GM21723 (cell line): ENCODE data around the gene MYO18B.

ENCODE experiments used
- ATAC-seq: cut with Tn5 transposase; IDR thresholded peaks from one replicate; pipeline ENCODE4 v1.9.1; 2021; ENCODE audit warnings: mild to moderate bottlenecking, moderate library complexity; ENCODE audit not compliant: unreplicated experiment

Gene MYO18B

GRCh38 chr22:25935266-25936058 is 193.5 kb downstream of the MYO18B start:
- no peak for ATAC-seq

- ATAC-seq, result no peak
Measured at GRCh38 chr22:25938151-25938550, 196.2 kb downstream of the MYO18B start.

- ATAC-seq, result no peak
Measured at GRCh38 chr22:25939384-25939783, 197.4 kb downstream of the MYO18B start.

- ATAC-seq, result no peak
Measured at GRCh38 chr22:25940479-25940878, 198.5 kb downstream of the MYO18B start.

- ATAC-seq, result no peak
Measured at GRCh38 chr22:25941365-25941960, 199.5 kb downstream of the MYO18B start.

GRCh38 chr22:25942115-25942855 is 200.3 kb downstream of the MYO18B start:
- no peak for ATAC-seq

- ATAC-seq, result no peak
Measured at GRCh38 chr22:25942856-25943411, 200.9 kb downstream of the MYO18B start.

GRCh38 chr22:25950111-25950510 is 208.1 kb downstream of the MYO18B start:
- no peak for ATAC-seq

GRCh38 chr22:25953276-25953675 is 211.3 kb downstream of the MYO18B start:
- no peak for ATAC-seq

GRCh38 chr22:25953919-25954318 is 211.9 kb downstream of the MYO18B start:
- no peak for ATAC-seq

- ATAC-seq, result no peak
Measured at GRCh38 chr22:25955323-25955722, 213.3 kb downstream of the MYO18B start.

- no peak for ATAC-seq
Measured at GRCh38 chr22:25956801-25957200, 214.8 kb downstream of the MYO18B start.

- no peak for ATAC-seq
Measured at GRCh38 chr22:25959818-25960774, 218.1 kb downstream of the MYO18B start.

- no peak for ATAC-seq
Measured at GRCh38 chr22:25961699-25962098, 219.7 kb downstream of the MYO18B start.

- no peak for ATAC-seq
Measured at GRCh38 chr22:25962711-25963110, 220.7 kb downstream of the MYO18B start.

- ATAC-seq, result no peak
Measured at GRCh38 chr22:25964961-25965730, 223.2 kb downstream of the MYO18B start.

GRCh38 chr22:25966448-25966913 is 224.5 kb downstream of the MYO18B start:
- no peak for ATAC-seq

GRCh38 chr22:25969286-25969685 is 227.3 kb downstream of the MYO18B start:
- ATAC-seq, result no peak

GRCh38 chr22:25969901-25970300 is 227.9 kb downstream of the MYO18B start:
- no peak for ATAC-seq
